ENCODE measurements around the gene CRYM. TPM values are rescaled to one million over a fixed set of nuclear protein-coding genes. Genes with fewer than 3 reads are reported as not detected.
"Not testable (repeated sequence)": the region's sequence is repeated elsewhere in the genome, so short reads cannot be mapped to it uniquely, and the experiment has no call there.

Gene CRYM
- total RNA-seq, 3 donors from 2014 or later (not counting 1 experiment from before 2014, with no cell fraction given) = not detected

- H3K9me3 Mint-ChIP-seq; intact Hi-C loops (cut with micrococcal nuclease); H3K36me3 Mint-ChIP-seq; H3K36me3 ChIP-seq (ENCODE audit: control insufficient read depth, insufficient read depth, low read length); H3K4me1 ChIP-seq (ENCODE audit: control insufficient read depth, insufficient read depth, low read length); H3K4me3 Mint-ChIP-seq; DNase-seq; H3K4me3 ChIP-seq (ENCODE audit: low read length); ATAC-seq; H3K27ac Mint-ChIP-seq; H3K4me1 Mint-ChIP-seq; H3K27me3 ChIP-seq (ENCODE audit: control insufficient read depth, insufficient read depth, low read length); H3K9me3 ChIP-seq (ENCODE audit: control insufficient read depth, insufficient read depth, low read length); H3K27ac ChIP-seq (ENCODE audit: low read length): not testable (repeated sequence)
- WGBS (ENCODE audit: insufficient coverage) = 100% methylated on average over 1 of the region's 5 CpGs
- H3K27me3 Mint-ChIP-seq (ENCODE audit: low read depth in 2 of 2) = peaks cover 29 to 67% of the 10 kb centered on the region in 2 donors
These were observed 28.6 kb upstream of the CRYM start for GRCh38 chr16:21306712-21307111.

GRCh38 chr16:21302898-21303528 lies 24.9 kb upstream of the CRYM start:
- WGBS (ENCODE audit: insufficient coverage) = 87% methylated on average over 4 of the region's 4 CpGs
- Mint-ChIP-seq H3K27me3 (ENCODE audit: low read depth in 2 of 2) (peaks cover 41 to 60% of the 10 kb centered on the region in 2 donors), H3K4me3 (no peak overlapping the region), H3K4me1 (peaks cover 18 to 19% of the 10 kb centered on the region in 2 donors), H3K27ac (no peak overlapping the region), H3K36me3 (no peaks in the 10 kb centered on the region), H3K9me3 (no peaks in the 10 kb centered on the region)
- intact Hi-C loops (cut with micrococcal nuclease) = no loop called here
- TF ChIP-seq CTCF (IDR thresholded peaks at IDR 0.05) = no peak
- Histone ChIP-seq H3K36me3 (ENCODE audit: control insufficient read depth, insufficient read depth, low read length) (no peaks in the 10 kb centered on the region), H3K4me1 (ENCODE audit: control insufficient read depth, insufficient read depth, low read length) (peaks cover 11% of the 10 kb centered on the region), H3K27me3 (ENCODE audit: control insufficient read depth, insufficient read depth, low read length) (no peaks in the 10 kb centered on the region), H3K9me3 (ENCODE audit: control insufficient read depth, insufficient read depth, low read length) (no peaks in the 10 kb centered on the region), H3K4me3 (ENCODE audit: low read length) (no peak overlapping the region), H3K27ac (ENCODE audit: low read length) (no peak overlapping the region)
- DNase-seq = no peak
- no peak for ATAC-seq

- H3K9me3 Mint-ChIP-seq = no peaks in the 10 kb centered on the region
- H3K27ac Mint-ChIP-seq = no peak overlapping the region
- TF ChIP-seq CTCF (IDR thresholded peaks at IDR 0.05) = no peak
- H3K4me1 ChIP-seq (ENCODE audit: control insufficient read depth, insufficient read depth, low read length) = peaks cover 11% of the 10 kb centered on the region
- intact Hi-C loops (cut with micrococcal nuclease) = no loop called here
- DNase-seq = no peak
- no peaks in the 10 kb centered on the region for H3K27me3 ChIP-seq (ENCODE audit: control insufficient read depth, insufficient read depth, low read length)
- no peaks in the 10 kb centered on the region for H3K36me3 ChIP-seq (ENCODE audit: control insufficient read depth, insufficient read depth, low read length)
- no peaks in the 10 kb centered on the region for H3K36me3 Mint-ChIP-seq
- peak overlapping the region; percentile 49 for H3K4me3 Mint-ChIP-seq
- no peak overlapping the region for H3K4me3 ChIP-seq (ENCODE audit: low read length)
- no peak overlapping the region for H3K27ac ChIP-seq (ENCODE audit: low read length)
- ATAC-seq = no peak
- H3K27me3 Mint-ChIP-seq (ENCODE audit: low read depth in 2 of 2) = peaks cover 41 to 63% of the 10 kb centered on the region in 2 donors
- no peaks in the 10 kb centered on the region for H3K9me3 ChIP-seq (ENCODE audit: control insufficient read depth, insufficient read depth, low read length)
- 75% methylated on average over 3 of the region's 3 CpGs for WGBS (ENCODE audit: insufficient coverage)
- H3K4me1 Mint-ChIP-seq = peaks cover 18 to 19% of the 10 kb centered on the region in 2 donors
These were observed 24.4 kb upstream of the CRYM start for GRCh38 chr16:21302454-21302853.

- H3K27me3 ChIP-seq (ENCODE audit: control insufficient read depth, insufficient read depth, low read length) = no peaks in the 10 kb centered on the region
- ATAC-seq = no peak
- WGBS (ENCODE audit: insufficient coverage) = 3% methylated on average over 17 of the region's 17 CpGs
- TF ChIP-seq CTCF (IDR thresholded peaks at IDR 0.05) = no peak
- Mint-ChIP-seq H3K27ac (no peak overlapping the region), H3K27me3 (ENCODE audit: low read depth in 2 of 2) (peaks cover 41 to 63% of the 10 kb centered on the region in 2 donors), H3K36me3 (no peaks in the 10 kb centered on the region), H3K4me3 (peak overlapping the region; percentile 49), H3K4me1 (peaks cover 18 to 19% of the 10 kb centered on the region in 2 donors), H3K9me3 (no peaks in the 10 kb centered on the region)
- no peaks in the 10 kb centered on the region for H3K9me3 ChIP-seq (ENCODE audit: control insufficient read depth, insufficient read depth, low read length)
- intact Hi-C loops (cut with micrococcal nuclease) = no loop called here
- no peaks in the 10 kb centered on the region for H3K36me3 ChIP-seq (ENCODE audit: control insufficient read depth, insufficient read depth, low read length)
- DNase-seq = no peak
- no peak overlapping the region for H3K27ac ChIP-seq (ENCODE audit: low read length)
- H3K4me1 ChIP-seq (ENCODE audit: control insufficient read depth, insufficient read depth, low read length) = peaks cover 11% of the 10 kb centered on the region
- H3K4me3 ChIP-seq (ENCODE audit: low read length) = no peak overlapping the region
These were observed 23.8 kb upstream of the CRYM start for GRCh38 chr16:21301895-21302291.

Measured in natural killer cell (primary cell).